Ectodermal cell (in vitro differentiated cells): ENCODE results near the gene CCDC183.

Source experiments
- H3K27ac ChIP-seq: 2 replicates; pipeline ENCODE4 v1.7.0; 2013; ENCODE audit warnings: mild to moderate bottlenecking, low read depth, low read length; ENCODE audit not compliant: insufficient read depth, poor library complexity, severe bottlenecking
- H3K27me3 ChIP-seq: 2 replicates; pipeline ENCODE4 v1.7.0; 2013; ENCODE audit warnings: mild to moderate bottlenecking, low read length; ENCODE audit not compliant: insufficient read depth, control insufficient read depth, poor library complexity, severe bottlenecking
- H3K36me3 ChIP-seq: one replicate; pipeline ENCODE4 v1.7.0; 2013; ENCODE audit warnings: low read length; ENCODE audit not compliant: control insufficient read depth, insufficient read depth
- H3K4me1 ChIP-seq: one replicate; pipeline ENCODE4 v1.7.0; 2013; ENCODE audit warnings: low read length; ENCODE audit not compliant: control insufficient read depth, insufficient read depth
- H3K4me3 ChIP-seq: 2 replicates; pipeline ENCODE4 v1.7.0; 2013; ENCODE audit warnings: low read depth, low read length, control low read depth; ENCODE audit not compliant: insufficient read depth
- H3K9me3 ChIP-seq: 2 replicates; pipeline ENCODE4 v1.7.0; 2013; ENCODE audit warnings: mild to moderate bottlenecking, low read length, moderate library complexity; ENCODE audit not compliant: control insufficient read depth
- whole genome bisulfite sequencing, 2 experiments: methylation state at CpG; one replicate each; pipeline ENCODE4 v1.1.7; 2013; ENCODE audit warnings: missing lambda C conversion rate in 2 of 2; 5-methylcytosine and 5-hydroxymethylcytosine counted together

CCDC183 gene

GRCh38 chr9:136814725-136815421 lies 18.7 kb downstream of the CCDC183 start:
- Histone ChIP-seq H3K36me3 (peaks cover 13% of the 10 kb centered on the region), H3K4me3 (no peak overlapping the region), H3K27ac (no peak overlapping the region), H3K27me3 (no peaks in the 10 kb centered on the region), H3K9me3 (no peaks in the 10 kb centered on the region), H3K4me1 (peaks cover 5% of the 10 kb centered on the region)
- WGBS, 2 experiments, result 95% methylated on average over 13 of the region's 13 CpGs

GRCh38 chr9:136815422-136815782 lies 19.3 kb downstream of the CCDC183 start:
- H3K9me3 ChIP-seq, result no peaks in the 10 kb centered on the region
- no peak overlapping the region for H3K27ac ChIP-seq
- H3K4me1 ChIP-seq, result peaks cover under 1% of the 10 kb centered on the region
- H3K27me3 ChIP-seq, result peaks cover 1% of the 10 kb centered on the region
- H3K36me3 ChIP-seq, result peaks cover 13% of the 10 kb centered on the region
- no peak overlapping the region for H3K4me3 ChIP-seq
- 0% methylated on average over 1 of the region's 1 CpG for WGBS, 2 experiments

GRCh38 chr9:136820971-136821825 lies 25.1 kb downstream of the CCDC183 start:
- Histone ChIP-seq H3K27me3 (peaks cover 11% of the 10 kb centered on the region), H3K4me3 (peak overlapping the region; percentile 35), H3K9me3 (no peaks in the 10 kb centered on the region), H3K36me3 (peaks cover 10% of the 10 kb centered on the region), H3K27ac (no peak overlapping the region), H3K4me1 (peaks cover 8% of the 10 kb centered on the region)
- WGBS, 2 experiments, result 9 to 10% methylated on average over 83 of the region's 83 CpGs

- WGBS, 2 experiments, result 61 to 63% methylated on average over 42 of the region's 42 CpGs
These were observed 25.8 kb downstream of the CCDC183 start for GRCh38 chr9:136821826-136822544.

GRCh38 chr9:136823136-136824046 lies 27.3 kb downstream of the CCDC183 start:
- H3K4me3 ChIP-seq, result no peak overlapping the region
- peaks cover 11% of the 10 kb centered on the region for H3K27me3 ChIP-seq
- H3K4me1 ChIP-seq, result peaks cover 8% of the 10 kb centered on the region
- peaks cover 10% of the 10 kb centered on the region for H3K36me3 ChIP-seq
- H3K27ac ChIP-seq, result no peak overlapping the region
- WGBS, 2 experiments, result 90 to 91% methylated on average over 30 of the region's 30 CpGs
- H3K9me3 ChIP-seq, result no peaks in the 10 kb centered on the region

More at GRCh38 chr9:136821826-136822544, 25.8 kb downstream of the CCDC183 start:
- Histone ChIP-seq H3K4me1 (peaks cover 8% of the 10 kb centered on the region), H3K36me3 (peaks cover 10% of the 10 kb centered on the region), H3K27ac (no peak overlapping the region), H3K9me3 (no peaks in the 10 kb centered on the region), H3K4me3 (peak overlapping the region; percentile 35), H3K27me3 (peaks cover 11% of the 10 kb centered on the region)

GRCh38 chr9:136824496-136825225 lies 28.5 kb downstream of the CCDC183 start:
- H3K9me3 ChIP-seq, result no peaks in the 10 kb centered on the region
- H3K4me1 ChIP-seq, result peaks cover 8% of the 10 kb centered on the region
- peaks cover 11% of the 10 kb centered on the region for H3K27me3 ChIP-seq
- WGBS, 2 experiments, result 95 to 96% methylated on average over 21 of the region's 21 CpGs
- H3K36me3 ChIP-seq, result peaks cover 20% of the 10 kb centered on the region
- no peak overlapping the region for H3K27ac ChIP-seq
- H3K4me3 ChIP-seq, result no peak overlapping the region

GRCh38 chr9:136825295-136826187 lies 29.4 kb downstream of the CCDC183 start:
- no peaks in the 10 kb centered on the region for H3K9me3 ChIP-seq
- no peak overlapping the region for H3K4me3 ChIP-seq
- H3K4me1 ChIP-seq, result peaks cover 6% of the 10 kb centered on the region
- peaks cover 27% of the 10 kb centered on the region for H3K36me3 ChIP-seq
- H3K27ac ChIP-seq, result no peak overlapping the region
- 94% methylated on average over 44 of the region's 44 CpGs for WGBS, 2 experiments
- H3K27me3 ChIP-seq, result peaks cover 8% of the 10 kb centered on the region

GRCh38 chr9:136826188-136826541 lies 30.0 kb downstream of the CCDC183 start:
- WGBS, 2 experiments, result 94 to 97% methylated on average over 17 of the region's 17 CpGs
- Histone ChIP-seq H3K4me3 (no peak overlapping the region), H3K36me3 (peaks cover 28% of the 10 kb centered on the region), H3K9me3 (no peaks in the 10 kb centered on the region), H3K4me1 (peaks cover under 1% of the 10 kb centered on the region), H3K27me3 (peaks cover 2% of the 10 kb centered on the region), H3K27ac (no peak overlapping the region)
